ENCODE data around the gene LRCH4.

LRCH4 gene

GRCh38 chr7:100598425-100598824 lies 12.5 kb upstream of the LRCH4 start:
- Mint-ChIP-seq H3K36me3 (ENCODE audit: low read depth) (no peaks in the 10 kb centered on the region), H3K4me1 (peaks cover 6% of the 10 kb centered on the region), H3K9me3 (no peaks in the 10 kb centered on the region), H3K27ac (no peak overlapping the region), H3K27me3 (no peaks in the 10 kb centered on the region), H3K4me3 (no peak overlapping the region)
- no peak for DNase-seq
- no peak for ATAC-seq

- Mint-ChIP-seq H3K27me3 (no peaks in the 10 kb centered on the region), H3K27ac (no peak overlapping the region), H3K9me3 (no peaks in the 10 kb centered on the region), H3K4me1 (peaks cover 2% of the 10 kb centered on the region), H3K4me3 (no peak overlapping the region), H3K36me3 (ENCODE audit: low read depth) (no peaks in the 10 kb centered on the region)
- no peak for DNase-seq
- ATAC-seq = no peak
Measured at GRCh38 chr7:100595188-100595587, 9.3 kb upstream of the LRCH4 start.

GRCh38 chr7:100591596-100591995 lies 5.7 kb upstream of the LRCH4 start:
- Mint-ChIP-seq H3K4me3 (no peak overlapping the region), H3K36me3 (ENCODE audit: low read depth) (no peaks in the 10 kb centered on the region), H3K27me3 (no peaks in the 10 kb centered on the region), H3K4me1 (peaks cover under 1% of the 10 kb centered on the region), H3K9me3 (no peaks in the 10 kb centered on the region), H3K27ac (no peak overlapping the region)
- DNase-seq = no peak
- ATAC-seq = no peak

GRCh38 chr7:100590077-100590737 lies 4.3 kb upstream of the LRCH4 start:
- ATAC-seq (no peak), DNase-seq (no peak)
- peaks cover 3% of the 10 kb centered on the region for H3K36me3 Mint-ChIP-seq (ENCODE audit: low read depth)
- no peaks in the 10 kb centered on the region for H3K9me3 Mint-ChIP-seq
- no peak overlapping the region for H3K4me3 Mint-ChIP-seq
- no peak overlapping the region for H3K27ac Mint-ChIP-seq
- H3K4me1 Mint-ChIP-seq = peaks cover 9% of the 10 kb centered on the region
- peaks cover 3% of the 10 kb centered on the region for H3K27me3 Mint-ChIP-seq

- peaks cover 3% of the 10 kb centered on the region for H3K27me3 Mint-ChIP-seq
- ATAC-seq (no peak), DNase-seq (no peak)
- H3K9me3 Mint-ChIP-seq = no peaks in the 10 kb centered on the region
- H3K4me3 Mint-ChIP-seq = no peak overlapping the region
- peaks cover 3% of the 10 kb centered on the region for H3K36me3 Mint-ChIP-seq (ENCODE audit: low read depth)
- H3K27ac Mint-ChIP-seq = no peak overlapping the region
- peaks cover 17% of the 10 kb centered on the region for H3K4me1 Mint-ChIP-seq
Measured at GRCh38 chr7:100589341-100589947, 3.5 kb upstream of the LRCH4 start.

- DNase-seq (no peak), ATAC-seq (no peak)
- Mint-ChIP-seq H3K9me3 (no peaks in the 10 kb centered on the region), H3K36me3 (ENCODE audit: low read depth) (peaks cover 3% of the 10 kb centered on the region), H3K27me3 (peaks cover 3% of the 10 kb centered on the region), H3K4me1 (peaks cover 25% of the 10 kb centered on the region), H3K27ac (no peak overlapping the region), H3K4me3 (peak overlapping the region; percentile 0)
Measured at GRCh38 chr7:100588438-100588837, 2.5 kb upstream of the LRCH4 start.

GRCh38 chr7:100586266-100587025 lies 517 bp upstream of the LRCH4 start, which contains the start of gene FBXO24:
Gene FBXO24 (plus strand): TSS chr7:100586328. CDS start chr7:100586626, 298 bp downstream.
- DNase-seq (peak; percentile 99), ATAC-seq (peak; percentile 89)
- peaks cover 3% of the 10 kb centered on the region for H3K36me3 Mint-ChIP-seq (ENCODE audit: low read depth)
- H3K4me3 Mint-ChIP-seq = peak within 1 kb of the TSS; percentile 98
- no peaks in the 10 kb centered on the region for H3K9me3 Mint-ChIP-seq
- peaks cover 38% of the 10 kb centered on the region for H3K4me1 Mint-ChIP-seq
- H3K27me3 Mint-ChIP-seq = peaks cover 3% of the 10 kb centered on the region
- H3K27ac Mint-ChIP-seq = peak within 1 kb of the TSS; percentile 90

- Mint-ChIP-seq H3K4me1 (peaks cover 40% of the 10 kb centered on the region), H3K27me3 (peaks cover 3% of the 10 kb centered on the region), H3K9me3 (no peaks in the 10 kb centered on the region), H3K27ac (peak overlapping the region; percentile 90), H3K36me3 (ENCODE audit: low read depth) (peaks cover 3% of the 10 kb centered on the region), H3K4me3 (peak overlapping the region; percentile 98)
- ATAC-seq (no peak), DNase-seq (no peak)
Measured at GRCh38 chr7:100584683-100585510, 1.0 kb downstream of the LRCH4 start.

GRCh38 chr7:100584054-100584682 lies 1.8 kb downstream of the LRCH4 start:
- H3K4me1 Mint-ChIP-seq = peaks cover 40% of the 10 kb centered on the region
- H3K36me3 Mint-ChIP-seq (ENCODE audit: low read depth) = peaks cover 7% of the 10 kb centered on the region
- peak overlapping the region; percentile 90 for H3K27ac Mint-ChIP-seq
- ATAC-seq = no peak
- peak overlapping the region; percentile 98 for H3K4me3 Mint-ChIP-seq
- no peaks in the 10 kb centered on the region for H3K9me3 Mint-ChIP-seq
- peaks cover 3% of the 10 kb centered on the region for H3K27me3 Mint-ChIP-seq
- DNase-seq = no peak

GRCh38 chr7:100583132-100584053 lies 2.5 kb downstream of the LRCH4 start:
- peak overlapping the region; percentile 98 for H3K4me3 Mint-ChIP-seq
- H3K27ac Mint-ChIP-seq = peak overlapping the region; percentile 90
- H3K27me3 Mint-ChIP-seq = peaks cover 3% of the 10 kb centered on the region
- H3K9me3 Mint-ChIP-seq = no peaks in the 10 kb centered on the region
- H3K36me3 Mint-ChIP-seq (ENCODE audit: low read depth) = peaks cover 11% of the 10 kb centered on the region
- H3K4me1 Mint-ChIP-seq = peaks cover 40% of the 10 kb centered on the region
- ATAC-seq (peak; percentile 34), DNase-seq (peak; percentile 82)

- Mint-ChIP-seq H3K9me3 (no peaks in the 10 kb centered on the region), H3K27ac (peak overlapping the region; percentile 90), H3K36me3 (ENCODE audit: low read depth) (peaks cover 11% of the 10 kb centered on the region)
Measured at GRCh38 chr7:100582650-100583049, 3.3 kb downstream of the LRCH4 start.

GRCh38 chr7:100582041-100582579 lies 3.8 kb downstream of the LRCH4 start:
- Mint-ChIP-seq H3K27me3 (peaks cover 3% of the 10 kb centered on the region), H3K4me1 (peaks cover 40% of the 10 kb centered on the region), H3K4me3 (peak overlapping the region; percentile 6), H3K36me3 (ENCODE audit: low read depth) (peaks cover 11% of the 10 kb centered on the region), H3K27ac (peak overlapping the region; percentile 90), H3K9me3 (no peaks in the 10 kb centered on the region)
- no peak for ATAC-seq
- DNase-seq = no peak

More at GRCh38 chr7:100582650-100583049, 3.3 kb downstream of the LRCH4 start:
- ATAC-seq = no peak
- Mint-ChIP-seq H3K27me3 (peaks cover 3% of the 10 kb centered on the region), H3K4me1 (peaks cover 40% of the 10 kb centered on the region), H3K4me3 (peak overlapping the region; percentile 6)
- DNase-seq = no peak

All from activated naive CD8-positive, alpha-beta T cell treated with anti-CD3 and anti-CD28 coated beads, Interleukin-2, amount 50 U/mL, for 24 hours (primary cell).